Tibial nerve (tissue), 4 donors: Measurements from ENCODE around the gene ASIC2. TPM values are rescaled to one million over a fixed set of nuclear protein-coding genes. Genes with fewer than 3 reads are reported as not detected.
A peak's percentile ranks its signal among the peaks of the same experiment; 100 is the strongest.

Experiments
- DNase-seq, 2 donors: peaks; one replicate each; pipeline ENCODE4 v3.0.0-alpha.2; 2019; ENCODE audit warnings: low spot score in 2 of 2
- H3K27ac ChIP-seq, 4 donors: fragments of 200-600 bp; sonication (generic) in 3 of 4; one replicate each; pipeline ENCODE4 v1.5.1; 2017 to 2019; ENCODE audit warnings: mild to moderate bottlenecking in 1 of 4
- H3K27me3 ChIP-seq, 2 donors: fragments of 200-600 bp; sonication (generic) in 1 of 2; one replicate each; pipeline versions ENCODE4 v1.5.1 to v1.6.0; 2017 to 2019
- H3K36me3 ChIP-seq, 3 donors: fragments of 200-600 bp; sonication (generic); one replicate each; pipeline ENCODE4 v1.5.1; 2018 to 2019
- H3K4me1 ChIP-seq, 4 donors: fragments of 200-600 bp; sonication (generic) in 3 of 4; one replicate each; pipeline ENCODE4 v1.5.1; 2017 to 2019
- H3K4me3 ChIP-seq, 4 donors: fragments of 200-600 bp; sonication (generic) in 3 of 4; one replicate each; pipeline ENCODE4 v1.5.1; 2017 to 2019; ENCODE audit warnings: mild to moderate bottlenecking in 1 of 4, moderate library complexity in 1 of 4
- H3K9me3 ChIP-seq, 4 donors: fragments of 200-600 bp; sonication (generic) in 3 of 4; one replicate each; pipeline ENCODE4 v1.5.1; 2017 to 2019
- CTCF ChIP-seq, 5 experiments: fragments of 200-600 bp in 3 of 5; fragments of 450-650 bp in 2 of 5; sonication (generic) in 3 of 5; IDR thresholded peaks; one replicate each; pipeline ENCODE4 v1.5.1; 2016 to 2019; ENCODE audit warnings: antibody characterized with exemption in 5 of 5, mild to moderate bottlenecking in 3 of 5, moderate library complexity in 2 of 5
- EP300 ChIP-seq, 2 donors: sonication (generic); formaldehyde crosslinking; IDR thresholded peaks; one replicate each; pipeline ENCODE4 v1.6.1; 2017; ENCODE audit warnings: antibody characterized with exemption in 2 of 2, mild to moderate bottlenecking in 1 of 2
- POLR2A ChIP-seq, 2 donors: fragments of 450-650 bp; IDR thresholded peaks; one replicate each; pipeline ENCODE4 v1.6.1; 2017; ENCODE audit warnings: antibody characterized with exemption in 2 of 2, mild to moderate bottlenecking in 2 of 2, moderate library complexity in 2 of 2
- WGBS, 2 donors: methylation state at CpG; one replicate each; pipeline ENCODE4 v1.1.5; 2018; 5-methylcytosine and 5-hydroxymethylcytosine counted together
- total RNA-seq, 4 donors: library from RNA; depleted of rRNA; stranded (reverse); fragments of >200 nt; gene quantifications; one replicate each; pipeline ENCODE4 v1.1.0, GENCODE V29; 2016

ASIC2 gene
- total RNA-seq, 4 donors from 2014 or later = 0.21 to 1.5 (median 0.50) TPM

- H3K27ac ChIP-seq = no peak overlapping the region
- no peaks in the 10 kb centered on the region for H3K36me3 ChIP-seq
- peaks cover 0 to 9% (median 0%) of the 10 kb centered on the region in 4 donors for H3K4me1 ChIP-seq
- WGBS, 2 donors = 83 to 88% methylated on average over 4 of the region's 4 CpGs
- DNase-seq = no peak
- H3K9me3 ChIP-seq = peaks cover 0 to 12% (median 4%) of the 10 kb centered on the region in 4 donors
- H3K4me3 ChIP-seq = no peak overlapping the region
- TF ChIP-seq CTCF (IDR thresholded peaks at IDR 0.05) = no peak
- TF ChIP-seq POLR2A (IDR thresholded peaks at IDR 0.05) = no peak
- no peak for TF ChIP-seq EP300 (IDR thresholded peaks at IDR 0.05)
- peaks cover 0 to 18% of the 10 kb centered on the region in 2 donors for H3K27me3 ChIP-seq
Observed at GRCh38 chr17:33297643-33298042, 4.5 kb upstream of the ASIC2 start.

GRCh38 chr17:33294994-33295393, 1.9 kb upstream of the ASIC2 start:
- no peaks in the 10 kb centered on the region for H3K36me3 ChIP-seq
- peaks cover 0 to 37% of the 10 kb centered on the region in 2 donors for H3K27me3 ChIP-seq
- no peak for DNase-seq
- peaks cover 0 to 11% (median 3%) of the 10 kb centered on the region in 4 donors for H3K9me3 ChIP-seq
- H3K27ac ChIP-seq = no peak overlapping the region
- WGBS, 2 donors = 15 to 24% methylated on average over 1 of the region's 1 CpG
- TF ChIP-seq CTCF (IDR thresholded peaks at IDR 0.05) = no peak
- TF ChIP-seq POLR2A (IDR thresholded peaks at IDR 0.05) = no peak
- no peak for TF ChIP-seq EP300 (IDR thresholded peaks at IDR 0.05)
- peaks cover 0 to 21% (median 0%) of the 10 kb centered on the region in 4 donors for H3K4me1 ChIP-seq
- no peak overlapping the region for H3K4me3 ChIP-seq

GRCh38 chr17:33292201-33292980, 704 bp downstream of the ASIC2 start:
- DNase-seq = no peak
- 0 to 1% methylated on average over 26 of the region's 72 CpGs for WGBS, 2 donors
- peak overlapping the region in 1 of 4 donors; percentile 2 for H3K27ac ChIP-seq

GRCh38 chr17:33291248-33292200, 1.6 kb downstream of the ASIC2 start:
- Histone ChIP-seq H3K27me3 (peaks cover 0 to 37% of the 10 kb centered on the region in 2 donors), H3K9me3 (no peaks in the 10 kb centered on the region), H3K36me3 (no peaks in the 10 kb centered on the region), H3K27ac (no peak overlapping the region), H3K4me3 (peak overlapping the region in 3 of 4 donors; percentile 11 to 43 (median 32)), H3K4me1 (peaks cover 0 to 21% (median 0%) of the 10 kb centered on the region in 4 donors)
- no peak for TF ChIP-seq CTCF (IDR thresholded peaks at IDR 0.05)
- TF ChIP-seq EP300 (IDR thresholded peaks at IDR 0.05) = no peak
- no peak for TF ChIP-seq POLR2A (IDR thresholded peaks at IDR 0.05)
- DNase-seq = no peak
- WGBS, 2 donors = 0 to 1% methylated on average over 15 to 46 of the region's 104 CpGs

More at GRCh38 chr17:33292201-33292980, 704 bp downstream of the ASIC2 start:
- Histone ChIP-seq H3K4me3 (peak overlapping the region in 3 of 4 donors; percentile 7 to 43 (median 26)), H3K9me3 (no peaks in the 10 kb centered on the region), H3K36me3 (no peaks in the 10 kb centered on the region), H3K4me1 (peaks cover 0 to 21% (median 0%) of the 10 kb centered on the region in 4 donors), H3K27me3 (peaks cover 0 to 37% of the 10 kb centered on the region in 2 donors)
- TF ChIP-seq POLR2A (IDR thresholded peaks at IDR 0.05) (no peak), EP300 (IDR thresholded peaks at IDR 0.05) (no peak), CTCF (IDR thresholded peaks at IDR 0.05) (peak in 2 of 5 experiments; percentile 16 to 29)
